Right ventricle myocardium superior (tissue), 1 donor: ENCODE data around the gene THBS3. TPM values are rescaled to one million over a fixed set of nuclear protein-coding genes. Genes with fewer than 3 reads are reported as not detected.
"Not testable (repeated sequence)": the region's sequence is repeated elsewhere in the genome, so short reads cannot be mapped to it uniquely, and the experiment has no call there.

Source experiments
- ATAC-seq: fragments of 200-7000 bp; cut with Tn5 transposase; one replicate; pipeline ENCODE4 v1.9.1; 2020; ENCODE audit warnings: mild to moderate bottlenecking; ENCODE audit not compliant: poor library complexity
- DNase-seq: peaks from one replicate; pipeline ENCODE4 v3.0.0-alpha.2; 2020
- intact Hi-C: fragments of 100-400 bp; cut with DNase I; formaldehyde crosslinking; loops from one replicate; pipeline ENCODE4 v1.11.2; 2022
- total RNA-seq: library from RNA; stranded (reverse); fragmentation: NEBNext Ultra II Directional; extraction: Animal tissue kit (Norgen Biotek cat#: 25700); gene quantifications from one replicate; pipeline ENCODE4 v1.2.1, GENCODE V29; 2021
- donor health status: DM: no; HTN: yes; CAD: no; lungs with severe emphysema.

THBS3 gene
- total RNA-seq, 1 donor from 2014 or later: 5.8 TPM

DNA sequence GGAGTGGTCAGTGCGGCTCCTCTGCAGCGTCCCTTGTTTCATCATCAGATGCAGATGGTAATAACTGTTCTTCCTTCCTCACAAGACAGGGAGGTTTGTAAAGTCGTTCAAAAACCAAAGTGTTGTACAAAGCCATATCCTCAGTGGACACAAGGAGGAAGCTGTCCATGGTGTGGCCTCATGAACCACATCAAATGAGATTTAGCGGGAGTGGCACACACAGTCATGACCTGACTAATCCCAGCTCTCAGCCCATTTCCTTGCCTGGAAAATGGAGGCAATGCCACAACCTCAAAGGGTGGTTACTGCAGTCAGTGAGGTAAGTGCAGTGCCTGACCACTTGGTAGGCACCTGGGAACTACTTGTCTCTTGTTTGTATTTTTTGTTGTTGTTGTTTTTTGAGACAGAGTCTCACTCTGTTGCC, 34.2 kb upstream of the THBS3 start:
- DNase-seq (no peak), ATAC-seq (peak; percentile 0)
- intact Hi-C loops: no loop called here

DNA sequence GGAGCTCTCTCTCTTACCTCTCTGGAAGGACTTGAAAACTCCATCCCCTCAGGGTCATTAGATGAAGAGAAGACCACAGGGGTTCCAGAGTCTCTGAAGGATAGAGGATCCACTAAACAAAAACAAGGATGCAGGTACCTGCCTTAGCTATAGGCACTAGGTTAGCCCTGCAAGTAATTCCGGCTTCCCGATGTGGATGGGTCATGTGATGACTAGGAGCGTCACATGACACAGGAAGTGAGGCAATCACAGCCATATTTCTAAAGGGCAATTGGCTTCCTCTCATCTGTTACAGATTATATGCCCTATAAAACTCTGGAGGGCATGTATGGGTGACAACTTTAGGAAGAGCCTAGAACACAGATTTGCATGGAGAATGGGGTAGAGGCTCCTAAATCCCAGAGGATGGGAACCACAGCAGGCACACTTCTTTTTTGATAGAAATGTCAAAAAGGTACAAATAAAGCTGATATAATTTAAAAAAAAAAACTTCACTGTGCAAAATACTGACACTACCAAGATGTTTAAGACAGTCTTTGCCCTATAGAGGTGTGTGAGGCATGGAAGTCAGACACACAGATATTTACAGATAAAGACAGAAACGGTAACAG, 33.5 kb upstream of the THBS3 start:
- intact Hi-C loops: no loop called here
- ATAC-seq (peak; percentile 45), DNase-seq (no peak)

DNA sequence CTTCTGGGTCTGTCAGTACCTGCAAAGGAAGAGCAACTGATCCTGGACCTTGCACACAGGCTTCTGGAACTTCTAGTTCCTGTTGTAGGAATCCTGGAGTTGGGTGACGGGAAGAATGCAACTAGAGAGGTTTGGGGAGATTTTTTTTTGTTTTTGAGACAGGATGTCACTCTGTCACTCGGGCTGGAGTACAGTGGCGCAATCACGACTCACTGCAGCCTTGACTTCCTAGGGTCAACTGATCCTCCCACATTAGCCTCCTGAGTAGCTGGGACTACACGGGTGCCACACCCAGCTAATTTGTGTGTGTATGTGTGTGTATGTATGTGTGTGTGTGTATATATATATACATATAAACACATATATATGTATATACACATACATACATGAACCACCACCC, 28.8 kb upstream of the THBS3 start:
- intact Hi-C loops: no loop called here
- no peak for ATAC-seq
- no peak for DNase-seq

DNA sequence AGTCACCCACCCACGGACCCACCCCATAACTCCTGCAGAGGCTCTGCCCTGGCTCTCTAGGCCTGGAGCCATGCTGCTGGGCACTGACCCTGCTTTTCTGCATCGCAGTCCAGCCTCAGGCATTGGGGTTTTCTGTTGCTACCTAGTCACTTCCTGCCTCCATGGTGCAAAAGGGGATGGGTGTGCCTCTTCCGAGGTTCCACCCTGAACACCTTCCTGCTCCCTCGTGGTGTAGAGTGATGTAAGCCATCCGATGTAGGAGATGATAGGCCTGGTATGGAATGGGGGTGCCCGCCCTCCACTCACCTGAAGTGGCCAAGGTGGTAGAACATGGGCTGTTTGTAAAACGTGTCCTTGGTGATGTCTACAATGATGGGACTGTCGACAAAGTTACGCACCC, 27.7 kb upstream of the THBS3 start:
- DNase-seq, intact Hi-C loops: not testable (repeated sequence)

DNA sequence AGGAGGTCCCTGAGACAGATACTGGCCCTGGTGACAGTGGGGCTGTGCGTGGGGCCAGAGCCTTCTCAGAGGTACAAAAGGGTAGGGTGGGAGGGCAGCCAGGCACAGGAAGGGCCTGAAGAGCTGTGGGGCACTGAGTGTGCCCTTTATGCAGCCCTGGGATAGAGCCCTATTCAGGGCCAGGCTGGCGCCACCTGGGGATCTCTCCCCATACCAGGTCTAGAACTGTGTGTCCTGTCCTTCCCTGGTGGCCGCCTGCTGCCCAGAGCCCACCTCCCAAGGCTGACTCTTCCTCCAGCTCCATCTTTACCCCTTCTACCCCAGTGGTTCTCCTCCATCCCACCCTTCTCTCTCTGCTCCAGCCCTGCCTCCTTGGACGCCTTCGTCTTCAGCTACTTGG, 25.8 kb upstream of the THBS3 start:
- ATAC-seq, intact Hi-C loops, DNase-seq: not testable (repeated sequence)

More for the DNA sequence above, 27.7 kb upstream of the THBS3 start:
- ATAC-seq: not testable (repeated sequence)

DNA sequence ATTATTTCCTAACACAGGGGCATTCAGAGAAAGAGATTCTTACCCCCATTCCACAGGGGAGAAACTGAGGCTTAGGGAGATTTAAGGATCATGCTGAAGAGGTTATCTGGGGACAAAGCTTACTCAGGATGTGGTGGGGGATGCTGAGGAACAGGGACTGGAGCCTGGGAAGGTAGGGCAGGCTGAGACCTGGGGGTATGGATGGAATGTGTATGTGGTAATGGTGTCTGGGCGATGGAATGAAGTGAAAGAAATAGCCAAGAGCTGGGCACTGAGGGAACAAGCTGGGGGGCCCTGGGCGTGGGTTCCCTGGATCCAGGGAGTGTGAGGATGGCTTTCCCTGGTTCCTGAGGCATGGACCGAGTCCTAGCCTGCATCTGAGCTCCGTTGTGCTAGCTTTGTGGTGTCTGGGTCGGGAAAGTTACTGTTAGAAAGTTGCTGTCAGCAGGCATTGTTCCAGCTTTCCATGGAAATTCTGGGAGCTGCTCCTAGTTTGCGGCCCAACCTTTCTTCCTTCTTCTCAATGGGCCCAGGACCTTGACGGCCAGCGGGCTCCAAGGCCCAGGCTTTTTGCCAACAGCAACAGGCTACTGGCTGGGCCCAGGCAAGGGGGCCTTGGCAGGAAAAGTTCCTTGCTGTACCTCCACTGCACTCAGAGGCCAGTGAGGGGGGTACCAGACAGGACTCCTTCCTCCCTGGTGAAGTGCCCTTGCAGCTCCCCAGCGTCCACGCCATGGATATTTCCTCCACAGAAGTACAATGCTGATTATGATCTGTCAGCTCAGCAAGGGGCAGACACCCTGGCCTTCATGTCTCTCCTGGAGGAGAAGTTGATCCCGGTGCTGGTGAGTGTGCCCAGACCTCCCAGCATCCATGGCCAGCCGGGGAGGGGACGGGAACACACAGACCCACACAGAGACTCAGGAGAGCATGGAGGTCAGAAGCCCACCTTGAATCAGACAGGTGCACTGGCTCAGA, 24.6 kb upstream of the THBS3 start:
- DNase-seq, ATAC-seq, intact Hi-C loops: not testable (repeated sequence)

DNA sequence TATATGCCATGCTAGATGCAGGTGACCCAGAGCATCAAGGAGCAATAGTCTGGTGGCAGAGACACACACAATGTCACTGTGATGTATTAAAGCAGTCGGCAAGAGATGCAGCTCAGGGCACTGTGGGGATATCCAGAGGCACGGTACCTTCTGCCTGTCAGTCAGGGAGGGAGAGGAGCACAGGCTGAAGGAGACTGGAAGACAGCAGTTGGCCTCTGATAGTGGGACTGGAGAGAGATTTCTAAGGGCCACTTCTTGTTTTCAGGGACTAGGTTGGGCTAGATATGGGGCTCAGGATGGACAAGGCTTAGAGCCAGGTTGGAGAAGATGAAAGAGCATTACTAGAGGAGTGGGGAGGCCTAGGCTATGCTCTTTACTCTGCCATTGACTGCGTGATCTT, 23.6 kb upstream of the THBS3 start:
- ATAC-seq, intact Hi-C loops, DNase-seq: not testable (repeated sequence)

DNA sequence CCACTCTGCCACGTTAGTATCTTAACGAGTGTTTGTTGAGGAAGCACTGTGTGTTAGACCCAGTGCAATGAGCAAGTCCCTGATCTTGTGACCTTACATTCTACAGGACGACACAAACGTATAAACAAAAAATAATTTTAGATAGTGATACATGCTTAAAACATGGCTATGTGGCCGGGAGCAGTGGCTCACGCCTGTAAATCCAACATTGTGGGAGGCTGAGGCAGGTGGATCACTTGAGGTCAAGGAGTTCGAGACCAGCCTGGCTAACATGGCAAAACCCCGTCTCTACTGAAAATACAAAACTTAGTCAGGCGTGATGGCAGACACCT, 20.4 kb upstream of the THBS3 start:
- ATAC-seq (no peak), DNase-seq (no peak)
- intact Hi-C loops: no loop called here

DNA sequence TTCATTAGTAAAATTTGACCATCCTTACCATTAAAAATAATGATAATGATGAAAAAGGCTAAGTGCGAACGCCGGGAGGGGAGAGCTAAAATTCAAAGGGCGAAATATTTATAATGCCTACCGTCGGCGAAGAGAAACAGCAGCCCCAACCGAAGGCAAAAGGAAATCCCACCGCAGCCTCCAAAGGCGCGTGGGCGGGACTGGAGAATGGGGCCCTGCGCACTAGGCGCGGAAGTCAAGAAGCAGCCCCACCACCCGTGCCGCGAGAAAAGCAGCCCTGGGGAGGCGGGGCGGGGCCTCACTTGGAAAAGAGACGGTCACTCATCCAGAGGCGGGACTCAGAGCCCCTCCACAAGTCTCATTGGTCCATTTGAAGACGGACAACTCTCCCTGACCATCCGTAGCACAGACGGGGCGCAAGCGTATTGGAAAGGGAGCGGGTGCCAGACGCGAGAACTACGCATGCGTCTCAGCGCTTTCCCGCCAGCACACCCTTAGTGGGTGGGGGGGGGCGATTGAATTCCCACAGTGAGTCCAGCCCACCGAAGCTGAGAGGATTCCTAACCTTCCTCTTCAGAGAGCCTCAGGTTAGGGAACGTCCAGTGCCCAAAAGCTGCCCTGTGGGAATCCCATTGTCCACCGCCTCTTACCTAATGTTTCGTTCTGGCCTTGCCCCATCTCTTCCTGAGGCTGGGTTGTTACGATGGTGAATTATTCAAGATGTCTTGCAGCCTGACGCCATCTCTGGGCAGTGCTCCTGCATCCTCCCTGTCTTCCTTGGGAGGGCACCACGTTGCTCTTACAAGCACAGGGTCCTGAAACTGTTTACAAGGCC, 19.8 kb upstream of the THBS3 start:
- intact Hi-C loops: no loop called here
- DNase-seq (peak; percentile 99), ATAC-seq (peak; percentile 99)

DNA sequence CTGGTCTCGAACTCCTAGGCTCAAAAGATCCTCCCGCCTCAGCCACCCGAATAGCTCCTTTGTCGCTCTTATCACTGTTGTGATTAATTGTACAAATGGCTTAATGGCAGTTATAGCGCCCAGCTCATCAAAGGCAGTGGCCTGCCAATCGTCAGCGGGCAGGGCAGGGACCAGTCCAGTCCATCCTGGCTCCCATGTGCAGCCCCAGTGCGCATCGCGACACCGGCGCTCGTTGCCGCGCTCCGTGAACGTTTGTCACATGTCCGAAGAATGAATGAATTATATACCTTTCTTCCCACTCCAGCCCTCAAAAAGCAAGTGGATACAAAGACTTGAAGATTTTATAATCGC, 19.2 kb upstream of the THBS3 start:
- ATAC-seq: peak; percentile 56
- DNase-seq: peak; percentile 67
- intact Hi-C loops: no loop called here

DNA sequence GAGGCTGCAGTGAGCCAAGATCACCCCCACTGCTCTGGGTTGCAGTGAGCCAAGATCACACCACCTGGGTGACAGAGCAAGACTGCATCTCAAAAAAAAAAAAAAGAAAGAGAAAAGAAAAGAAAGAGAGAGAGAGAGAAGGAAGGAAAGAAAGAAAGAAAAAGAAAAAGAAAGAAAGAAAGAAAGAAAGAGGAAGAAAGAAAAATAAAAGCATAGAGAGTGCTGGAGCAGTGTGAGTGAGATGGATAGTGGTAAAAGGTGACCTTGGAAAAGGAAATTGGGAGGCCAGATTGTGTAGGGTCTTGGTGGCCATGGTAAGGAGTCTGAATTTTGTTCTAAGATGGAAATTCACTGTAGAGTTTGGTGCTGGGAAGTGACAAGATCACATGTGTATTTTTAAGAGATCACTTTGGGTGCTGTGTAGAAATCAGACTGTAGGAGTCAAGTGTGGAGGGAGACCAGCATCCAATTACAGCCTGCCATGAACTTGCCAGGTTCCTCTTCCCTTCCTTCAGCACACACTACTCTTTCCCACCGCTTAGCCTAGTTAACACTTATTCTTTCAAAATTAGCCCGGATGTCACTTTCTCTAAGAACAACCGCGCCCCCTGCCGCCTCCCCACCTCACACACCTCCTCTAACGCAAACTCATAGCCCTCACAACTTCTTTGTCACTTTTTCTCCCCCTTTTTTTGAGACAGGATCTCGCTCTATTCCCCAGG, 18.7 kb upstream of the THBS3 start:
- intact Hi-C loops: no loop called here
- ATAC-seq (peak; percentile 69), DNase-seq (peak; percentile 86)

DNA sequence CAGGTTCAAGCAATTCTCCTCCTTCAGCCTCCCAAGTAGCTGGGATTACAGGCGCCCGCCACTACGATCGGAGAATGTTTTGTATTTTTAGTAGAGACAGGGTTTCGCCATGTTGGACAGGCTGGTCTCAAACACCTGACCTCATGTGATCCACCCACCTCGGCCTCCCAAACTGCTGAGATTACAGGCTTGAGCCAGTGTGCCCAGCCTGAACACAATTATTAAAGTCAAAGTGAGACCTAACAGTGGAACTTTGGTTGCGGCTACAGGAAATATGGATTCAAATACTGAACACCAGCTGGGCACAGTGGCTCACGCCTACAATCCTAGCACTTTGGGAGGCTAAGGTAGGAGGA, 17.7 kb upstream of the THBS3 start:
- DNase-seq, intact Hi-C loops, ATAC-seq: not testable (repeated sequence)

DNA sequence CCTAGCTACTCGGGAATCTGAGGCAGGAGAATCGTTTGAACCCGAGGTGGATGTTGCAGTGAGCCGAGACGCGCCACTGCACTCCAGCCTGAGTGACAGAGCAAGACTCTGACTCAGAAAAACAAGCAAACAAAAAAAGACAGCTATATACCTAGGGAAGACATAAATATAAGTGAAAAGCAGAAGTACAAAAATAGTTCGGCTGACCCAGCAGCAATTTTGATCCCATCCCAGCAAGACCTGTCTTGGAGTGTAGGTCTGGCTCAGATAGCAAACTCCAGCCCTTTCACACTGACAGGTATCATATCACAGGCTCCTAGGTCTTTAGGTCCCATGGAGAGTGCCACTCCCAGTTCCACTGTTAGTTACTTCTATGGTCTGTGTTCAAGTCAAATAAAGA, 15.3 kb upstream of the THBS3 start:
- ATAC-seq (no peak), DNase-seq (no peak)
- intact Hi-C loops: no loop called here

DNA sequence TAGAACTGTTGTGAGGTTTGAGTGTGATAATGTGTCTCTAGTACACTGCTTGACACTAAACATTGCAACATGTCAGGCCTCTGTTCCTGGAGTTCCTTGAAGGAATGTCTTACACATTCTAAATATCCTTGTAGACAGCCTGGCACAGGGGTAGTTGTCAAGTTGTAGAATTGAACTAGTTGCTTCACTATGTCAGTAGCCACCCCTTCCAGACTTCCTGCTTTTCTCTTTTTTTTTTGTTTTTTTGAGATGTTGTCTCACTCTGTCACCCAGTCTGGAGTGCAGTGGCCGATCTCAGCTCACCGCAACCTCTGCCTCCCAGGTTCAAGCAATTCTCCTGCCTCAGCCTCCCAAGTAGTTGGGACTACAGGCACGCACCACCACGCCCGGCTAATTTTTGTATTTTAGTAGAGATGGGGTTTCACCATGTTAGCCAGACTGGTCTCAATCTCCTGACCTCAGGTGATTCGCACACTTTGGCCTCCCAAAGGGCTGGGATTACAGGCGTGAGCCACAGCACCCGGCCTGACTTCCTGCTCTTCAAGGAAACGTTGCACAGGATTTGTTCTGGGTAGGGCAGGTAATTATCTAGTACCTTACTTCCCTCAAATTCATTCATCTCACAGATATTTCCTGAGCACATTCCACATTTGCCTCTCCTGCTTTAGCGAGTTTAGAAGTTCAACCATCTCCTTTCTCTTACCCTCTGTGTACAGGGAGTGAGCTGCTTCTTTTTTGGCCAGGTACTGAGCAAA, 12.7 kb upstream of the THBS3 start:
- intact Hi-C loops, ATAC-seq, DNase-seq: not testable (repeated sequence)

DNA sequence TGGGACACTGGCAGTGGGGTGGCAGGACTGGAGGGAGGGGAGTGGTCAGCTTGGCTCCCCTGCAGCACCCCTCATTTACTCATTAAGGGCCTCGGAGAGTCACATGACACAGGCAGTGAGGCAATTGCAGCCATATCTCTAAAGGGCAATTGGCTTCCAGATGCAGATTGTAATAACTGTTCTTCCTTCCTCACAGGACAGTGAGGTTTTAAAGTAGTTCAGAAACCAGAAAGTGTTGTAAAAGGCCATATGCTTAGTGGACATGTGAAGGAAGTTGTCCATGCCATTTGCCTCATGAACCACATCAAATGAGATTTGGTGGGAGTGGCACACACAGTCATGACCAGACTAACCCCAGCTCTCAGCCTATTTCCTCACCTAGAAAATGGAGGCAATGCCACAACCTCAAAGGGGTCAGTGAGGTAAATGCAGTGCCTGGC, 11.9 kb upstream of the THBS3 start:
- DNase-seq: no peak
- ATAC-seq: peak; percentile 42
- intact Hi-C loops: no loop called here

DNA sequence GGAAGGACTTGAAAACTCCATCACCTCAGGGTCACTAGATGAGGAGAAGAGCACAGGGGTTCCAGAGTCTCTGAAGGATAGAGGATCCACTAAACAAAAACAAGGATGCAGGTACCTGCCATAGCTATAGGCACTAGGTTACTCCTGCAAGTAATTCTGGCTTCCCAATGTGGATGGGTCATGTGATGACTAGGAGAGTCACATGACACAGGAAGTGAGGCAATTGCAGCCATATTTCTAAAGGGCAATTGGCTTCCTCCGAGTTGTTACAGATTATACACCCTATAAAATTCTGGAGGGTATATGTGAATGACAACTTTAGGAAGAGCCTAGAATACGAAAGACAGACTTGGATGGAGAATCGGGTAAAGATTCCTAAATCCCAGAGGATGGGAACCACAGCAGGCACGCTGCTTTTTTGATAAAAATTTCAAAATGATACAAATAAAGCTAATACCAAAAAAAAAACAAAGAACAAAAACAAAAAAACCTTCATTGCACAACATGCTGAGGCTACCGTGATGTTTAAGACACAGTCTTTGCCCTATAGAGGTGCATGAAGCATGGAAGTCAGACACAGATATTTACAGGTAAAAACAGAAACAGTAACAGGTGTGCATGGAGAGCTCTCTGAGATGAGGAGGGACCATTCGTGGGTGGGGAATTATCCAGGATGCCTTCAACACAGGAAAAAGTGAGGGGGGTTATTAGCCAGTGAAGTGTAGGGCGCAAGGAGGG, 11.3 kb upstream of the THBS3 start:
- DNase-seq: no peak
- intact Hi-C loops: no loop called here

DNA sequence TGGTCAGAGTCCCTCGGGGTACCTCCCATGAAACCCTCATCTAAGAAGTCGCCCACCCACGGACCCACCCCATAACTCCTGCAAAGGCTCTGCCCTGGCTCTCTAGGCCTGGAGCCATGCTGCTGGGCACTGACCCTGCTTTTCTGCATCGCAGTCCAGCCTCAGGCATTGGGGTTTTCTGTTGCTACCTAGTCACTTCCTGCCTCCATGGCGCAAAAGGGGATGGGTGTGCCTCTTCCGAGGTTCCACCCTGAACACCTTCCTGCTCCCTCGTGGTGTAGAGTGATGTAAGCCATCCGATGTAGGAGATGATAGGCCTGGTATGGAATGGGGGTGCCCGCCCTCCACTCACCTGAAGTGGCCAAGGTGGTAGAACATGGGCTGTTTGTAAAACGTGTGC, 7.0 kb upstream of the THBS3 start:
- ATAC-seq, intact Hi-C loops, DNase-seq: not testable (repeated sequence)

More for the DNA sequence above, 11.3 kb upstream of the THBS3 start:
- peak; percentile 68 for ATAC-seq
